GM18867 (cell line): ENCODE measurements around the gene HDAC2.
"Not testable (repeated sequence)": the region's sequence is repeated elsewhere in the genome, so short reads cannot be mapped to it uniquely, and the experiment has no call there.

ENCODE experiments used
- ATAC-seq: cut with Tn5 transposase; IDR thresholded peaks from one replicate; pipeline ENCODE4 v1.9.1; 2021; ENCODE audit warnings: mild to moderate bottlenecking, moderate library complexity; ENCODE audit not compliant: unreplicated experiment

HDAC2 gene

DNA sequence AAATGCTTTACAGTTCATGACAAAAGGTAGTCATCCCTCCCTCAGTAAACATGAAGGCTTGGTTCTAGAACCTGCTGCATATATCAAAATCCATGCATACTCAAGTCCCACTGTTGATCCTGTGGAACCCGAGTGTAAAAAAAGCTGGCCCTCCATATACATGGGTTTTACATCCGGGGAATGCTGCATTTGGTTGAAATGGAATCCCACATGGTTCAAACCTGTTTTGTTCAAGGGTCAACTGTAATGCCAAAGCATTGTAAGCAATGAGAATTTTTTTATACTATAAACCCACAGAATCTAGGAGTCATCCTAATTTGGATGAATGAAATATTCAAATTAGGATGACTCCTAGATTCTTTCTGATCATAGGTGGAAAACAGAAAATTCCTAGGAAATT is 5.9 kb upstream of the HDAC2 start:
- ATAC-seq: no peak

DNA sequence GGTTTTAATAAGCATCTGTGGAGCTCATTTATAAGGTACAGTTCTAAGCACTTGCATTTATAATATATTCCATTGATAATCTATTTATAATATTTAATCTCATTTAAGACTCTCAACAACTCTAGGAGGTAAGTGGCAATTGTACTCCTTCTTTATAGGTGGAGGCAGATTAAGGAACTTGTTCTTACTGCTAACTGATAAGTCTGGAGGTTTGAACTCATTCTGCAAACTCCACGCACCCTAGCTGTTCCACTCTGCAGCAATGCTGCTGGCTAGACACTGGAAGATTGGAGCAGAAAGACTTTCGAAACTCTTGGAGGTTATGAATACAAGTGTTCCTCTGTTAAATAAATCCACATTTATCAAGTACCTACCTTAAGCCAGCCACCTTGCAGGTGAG is 793 bp upstream of the HDAC2 start:
- no peak for ATAC-seq

DNA sequence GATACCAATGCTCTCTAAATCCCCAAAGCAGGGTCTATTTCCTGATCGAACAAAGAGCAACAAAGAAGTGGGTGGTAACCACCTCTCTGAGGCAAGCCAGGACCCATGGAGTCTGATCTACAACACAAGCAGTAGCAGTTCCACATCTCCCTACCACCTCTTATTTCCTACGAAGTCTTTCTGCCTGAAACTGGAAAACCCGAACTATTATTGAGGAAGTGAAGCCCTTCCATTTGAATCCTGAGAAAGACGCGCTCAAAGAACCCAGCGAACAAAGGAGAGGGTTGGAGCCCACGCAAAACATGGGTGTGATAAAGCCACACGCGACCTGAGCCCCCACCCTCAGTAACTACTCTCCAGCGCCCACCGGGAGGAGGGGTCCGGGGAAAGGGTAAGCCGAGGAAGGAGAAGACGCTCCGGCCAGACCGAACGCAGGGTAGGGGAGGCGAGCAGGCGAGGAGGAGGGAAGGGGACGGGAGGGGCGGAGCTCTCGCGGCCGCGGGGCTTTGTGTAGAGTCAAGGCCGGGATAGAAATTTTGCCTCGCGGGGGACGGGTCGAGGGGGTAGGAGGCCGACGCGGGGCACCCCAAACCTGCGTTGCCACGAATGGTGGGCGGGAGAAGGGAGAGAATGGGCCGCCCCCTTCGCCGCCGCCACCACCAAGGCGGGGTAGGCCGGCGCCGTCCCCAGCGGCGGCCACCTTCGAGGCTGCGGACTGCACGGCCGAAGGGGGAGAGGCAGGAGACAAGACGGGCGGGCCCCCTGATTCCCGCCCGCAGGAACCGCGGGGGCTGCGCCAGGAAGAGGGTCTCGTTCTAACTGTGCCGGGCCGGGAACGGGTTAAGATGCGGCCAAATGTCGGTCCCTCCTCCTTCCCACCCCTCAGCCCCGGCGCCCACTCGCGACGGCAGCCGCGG is 802 bp downstream of the HDAC2 start:
- peak; percentile 37 for ATAC-seq

DNA sequence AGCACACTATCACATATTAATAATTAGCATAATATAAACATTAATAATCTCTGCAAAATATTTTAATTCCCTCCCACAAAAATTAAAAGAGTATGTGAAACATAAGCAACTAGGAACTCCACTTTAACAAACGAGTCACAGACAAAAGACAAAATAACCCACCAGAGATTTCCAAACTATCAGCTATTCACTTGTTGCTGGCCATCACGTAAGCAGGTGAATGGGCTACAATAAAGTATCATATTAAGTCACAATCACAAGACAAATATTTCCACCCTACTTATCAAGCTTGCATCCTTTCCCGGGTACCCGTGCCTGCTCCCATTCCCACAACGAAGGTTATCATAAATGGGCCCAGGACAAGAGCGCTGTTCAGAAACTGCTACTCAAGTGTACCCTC is 2.5 kb downstream of the HDAC2 start:
- no peak for ATAC-seq

DNA sequence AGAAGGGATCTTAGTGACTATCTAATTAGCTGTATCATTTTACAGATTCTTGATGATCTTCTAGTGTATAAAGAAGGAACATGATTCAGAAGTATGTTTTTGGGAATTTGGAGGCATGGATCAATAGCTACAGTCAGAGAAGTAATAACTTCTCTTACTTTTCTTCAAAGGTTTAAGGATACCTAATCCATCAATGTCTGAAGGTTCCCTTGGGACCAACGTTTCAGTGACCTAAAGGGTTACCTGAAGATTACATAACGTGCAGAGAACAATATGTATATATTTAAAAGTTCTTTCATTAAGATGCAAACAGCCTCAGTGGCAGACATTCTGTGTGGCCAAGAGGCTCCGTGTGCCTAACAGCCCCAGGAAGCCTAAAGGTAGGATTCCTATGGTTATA is 3.2 kb downstream of the HDAC2 start:
- ATAC-seq: no peak

DNA sequence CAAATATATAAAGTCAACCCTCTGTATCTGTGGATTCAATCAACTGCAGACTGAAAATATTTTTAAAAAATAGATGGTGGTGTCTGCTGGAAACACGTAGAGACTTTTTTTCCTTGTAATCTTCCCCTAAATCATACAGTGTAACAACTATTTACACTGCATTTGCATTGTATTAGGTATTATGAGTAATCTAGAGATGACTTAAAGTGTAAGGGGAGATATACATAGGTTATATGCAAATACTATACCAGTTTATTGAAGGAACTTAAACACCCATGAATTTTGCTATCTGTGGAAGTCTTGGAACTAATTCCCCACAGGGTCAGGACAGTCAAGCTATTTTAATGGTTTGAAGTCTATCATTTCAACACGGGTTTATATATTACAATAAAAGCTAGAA is 10.2 kb downstream of the HDAC2 start:
- peak; percentile 69 for ATAC-seq

DNA sequence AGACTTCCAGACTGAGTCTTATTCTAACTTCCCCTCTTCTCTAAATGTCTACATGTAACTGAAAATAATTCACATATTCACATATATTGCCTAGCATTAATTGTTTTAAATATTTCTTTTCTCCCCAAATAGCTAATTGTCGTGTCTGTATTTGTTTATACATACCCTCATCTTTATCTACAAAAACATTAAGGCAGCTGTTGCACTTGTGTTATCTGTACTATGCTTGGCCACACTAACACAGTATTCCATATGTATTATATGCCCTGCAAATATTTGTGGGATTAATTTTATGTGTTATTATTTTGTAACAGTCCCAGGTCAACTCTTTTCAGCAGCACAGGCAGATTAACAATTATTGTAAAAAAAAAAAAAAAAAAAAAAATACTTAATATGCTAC is 11.7 kb downstream of the HDAC2 start:
- no peak for ATAC-seq

DNA sequence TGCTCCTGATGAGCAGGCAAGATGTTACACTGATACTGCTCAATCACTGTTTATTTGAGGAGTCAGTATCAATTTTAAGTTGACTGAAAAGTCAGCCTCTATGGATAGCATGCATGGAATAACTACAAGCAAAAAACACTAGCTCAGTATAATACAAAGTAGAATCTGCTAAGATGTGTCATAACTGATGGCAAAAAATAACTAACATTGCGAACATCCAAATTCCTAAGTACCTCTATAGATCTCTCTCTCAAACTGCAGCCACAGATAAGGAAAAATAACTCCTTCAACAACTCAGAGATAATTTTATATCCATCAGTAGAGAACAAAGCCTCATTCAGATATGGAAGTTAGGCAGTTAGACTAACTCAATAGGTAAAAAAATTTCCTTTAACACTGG is 16.3 kb downstream of the HDAC2 start:
- ATAC-seq: no peak

DNA sequence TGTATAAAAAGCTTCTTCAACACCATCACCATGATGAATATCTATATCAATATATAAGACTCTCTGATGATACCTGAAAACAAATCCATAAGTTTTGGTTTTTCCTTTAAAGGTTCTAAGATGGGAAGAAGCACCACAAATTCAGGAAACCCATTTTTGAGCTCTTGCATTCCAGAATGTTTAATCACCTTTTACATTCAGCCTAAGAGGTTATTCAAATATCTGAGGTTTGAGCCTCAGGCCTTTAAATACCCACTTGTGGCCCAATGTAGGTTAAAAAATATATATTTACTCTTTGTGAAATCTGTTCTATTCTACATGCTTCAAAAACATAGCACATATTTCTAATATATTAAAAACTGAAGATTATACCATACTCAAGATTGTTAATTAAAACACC is 17.6 kb downstream of the HDAC2 start:
- no peak for ATAC-seq

DNA sequence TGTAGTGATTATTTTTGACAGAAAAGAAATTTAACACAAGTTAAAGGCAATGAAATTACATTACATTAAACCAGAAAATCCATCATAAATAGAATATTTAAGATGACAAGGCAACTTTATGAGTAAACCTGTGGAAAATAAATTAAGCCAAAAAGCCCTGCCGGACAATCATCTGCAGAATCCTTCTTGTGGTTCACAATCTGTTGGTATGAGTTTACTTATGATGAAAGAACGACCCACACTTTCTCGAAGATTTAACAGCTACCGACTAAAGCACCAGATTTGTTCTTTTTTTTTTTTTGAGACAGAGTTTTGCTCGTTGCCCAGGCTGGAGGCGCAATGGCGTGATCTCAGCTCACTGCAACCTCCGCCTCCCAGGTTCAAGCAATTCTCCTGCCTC is 21.4 kb downstream of the HDAC2 start:
- no peak for ATAC-seq

DNA sequence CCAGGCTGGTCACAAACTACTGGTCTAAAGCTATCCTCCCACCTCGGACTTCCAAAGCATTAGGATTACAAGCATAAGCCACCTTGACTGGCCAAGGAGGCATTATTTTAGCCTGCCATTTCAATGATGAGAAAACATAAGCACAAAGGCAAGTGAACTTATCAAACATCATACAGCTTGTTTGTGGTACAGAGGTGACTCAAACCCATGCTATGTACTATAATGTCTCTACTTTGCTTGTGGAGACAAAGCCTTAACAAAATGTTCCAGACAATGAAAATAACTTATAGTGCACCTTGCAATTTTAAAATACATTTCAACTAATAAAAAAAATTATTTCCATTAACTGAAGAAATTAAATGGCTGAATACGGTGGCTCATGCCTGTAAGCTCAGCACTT is 26.2 kb downstream of the HDAC2 start:
- no peak for ATAC-seq

DNA sequence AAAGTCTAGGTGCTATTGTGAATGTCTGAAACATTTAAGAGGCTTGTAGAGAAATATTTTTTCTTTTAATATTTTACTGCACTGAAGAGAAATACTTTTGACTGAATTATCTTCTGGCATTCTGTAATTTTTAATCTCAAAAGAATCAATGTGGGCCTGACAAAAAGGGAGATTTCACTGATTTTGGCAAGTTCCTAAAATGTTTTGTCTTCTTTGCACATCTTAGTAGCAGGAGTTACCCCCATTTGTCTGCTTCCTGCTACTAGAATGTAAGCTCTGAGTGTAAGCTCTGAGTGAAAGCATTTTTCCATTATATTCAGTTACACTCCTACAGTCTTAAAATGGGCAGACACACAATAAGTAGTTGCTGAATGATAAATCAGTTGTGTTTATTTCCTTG is 31.1 kb downstream of the HDAC2 start:
- ATAC-seq: no peak

DNA sequence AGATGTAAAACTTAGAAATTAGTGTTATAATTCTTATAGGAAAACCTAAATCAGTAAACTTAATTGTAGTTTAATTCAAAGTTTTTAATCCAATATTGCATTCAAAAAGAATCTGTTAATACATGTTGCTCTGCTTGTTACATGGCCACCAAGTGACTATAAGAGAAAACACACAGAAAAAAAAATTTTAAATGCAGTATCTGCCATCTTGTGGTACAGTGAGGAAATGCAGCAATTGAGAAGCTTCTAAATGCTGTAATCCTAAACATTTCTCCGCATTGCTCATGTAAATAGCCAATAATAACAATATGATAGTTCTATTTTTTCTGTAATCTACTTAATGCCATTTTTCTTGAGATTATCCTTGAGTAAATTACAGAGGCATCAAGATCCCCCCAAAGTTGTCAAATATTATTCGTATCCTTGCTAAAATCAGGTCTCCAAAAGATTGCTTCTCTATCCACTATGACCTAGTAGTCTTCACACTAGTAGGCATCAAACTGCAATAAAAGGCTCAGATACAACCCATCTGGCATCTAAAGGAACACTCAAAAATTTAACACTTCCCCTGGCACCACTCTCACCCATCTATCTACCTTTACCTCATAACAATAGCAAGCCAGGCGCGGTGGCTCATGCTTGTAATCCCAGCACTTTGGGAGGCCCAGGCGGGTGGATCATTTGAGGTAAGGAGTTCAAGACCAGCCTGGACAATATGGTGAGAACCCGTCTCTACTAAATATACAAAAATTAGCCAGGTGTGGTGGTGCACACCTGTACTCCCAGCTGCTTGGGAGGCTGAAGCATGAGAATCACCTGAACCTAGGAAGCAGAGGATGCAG is 34.6 kb downstream of the HDAC2 start:
- ATAC-seq: peak; percentile 92

DNA sequence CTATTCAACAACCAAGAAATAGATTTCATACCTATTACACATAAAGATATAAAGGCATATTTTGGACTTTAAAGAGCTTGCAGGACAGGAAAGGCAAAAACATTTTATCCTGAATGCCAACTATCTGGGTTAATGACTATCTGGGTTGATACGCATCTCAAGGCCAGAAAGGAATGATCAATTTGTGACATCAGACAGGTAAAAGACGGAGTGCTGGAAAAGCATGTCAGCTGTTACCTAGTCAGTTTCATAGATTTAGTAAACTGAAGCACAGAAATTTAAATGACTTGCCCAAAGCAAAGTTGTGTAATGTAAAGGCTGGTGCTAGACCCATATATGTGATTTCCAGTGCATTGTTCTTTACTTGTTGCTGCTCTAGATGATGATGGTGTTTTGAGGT is 36.8 kb downstream of the HDAC2 start:
- ATAC-seq: no peak

DNA sequence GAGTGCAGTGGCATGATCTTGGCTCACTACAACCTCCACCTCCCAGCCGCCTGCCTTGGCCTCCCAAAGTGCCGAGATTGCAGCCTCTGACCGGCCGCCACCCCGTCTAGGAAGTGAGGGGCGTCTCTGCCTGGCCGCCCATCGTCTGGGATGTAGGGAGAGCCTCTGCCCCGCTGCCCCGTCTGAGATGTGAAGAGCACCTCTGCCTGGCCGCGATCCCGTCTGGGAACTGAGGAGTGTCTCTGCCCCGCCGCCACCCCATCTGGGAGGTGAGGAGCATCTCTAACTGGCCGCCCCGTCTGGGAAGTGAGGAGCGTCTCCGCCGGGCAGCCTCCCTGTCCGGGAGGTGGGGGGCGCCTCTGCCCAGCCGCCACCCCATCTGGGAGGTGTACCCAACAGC is 39.0 kb downstream of the HDAC2 start:
- ATAC-seq: not testable (repeated sequence)

DNA sequence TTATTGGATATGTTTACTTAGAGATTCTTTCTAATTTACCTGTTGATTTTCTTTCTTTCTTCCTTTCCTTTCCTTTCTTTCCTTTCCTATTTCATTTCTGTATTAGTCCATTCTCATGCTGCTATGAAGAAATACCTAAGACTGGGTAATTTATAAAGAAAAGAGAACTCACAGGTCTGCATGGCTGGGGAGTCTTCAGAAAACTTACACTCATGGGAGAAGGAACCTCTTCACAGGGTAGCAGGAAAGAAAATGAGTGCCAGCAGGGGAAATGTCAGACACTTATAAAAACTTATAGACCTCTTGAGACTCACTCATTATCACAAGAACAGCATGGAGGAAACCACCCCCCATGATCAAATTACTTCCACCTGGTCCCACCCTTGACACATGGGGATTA is 40.8 kb downstream of the HDAC2 start:
- no peak for ATAC-seq

DNA sequence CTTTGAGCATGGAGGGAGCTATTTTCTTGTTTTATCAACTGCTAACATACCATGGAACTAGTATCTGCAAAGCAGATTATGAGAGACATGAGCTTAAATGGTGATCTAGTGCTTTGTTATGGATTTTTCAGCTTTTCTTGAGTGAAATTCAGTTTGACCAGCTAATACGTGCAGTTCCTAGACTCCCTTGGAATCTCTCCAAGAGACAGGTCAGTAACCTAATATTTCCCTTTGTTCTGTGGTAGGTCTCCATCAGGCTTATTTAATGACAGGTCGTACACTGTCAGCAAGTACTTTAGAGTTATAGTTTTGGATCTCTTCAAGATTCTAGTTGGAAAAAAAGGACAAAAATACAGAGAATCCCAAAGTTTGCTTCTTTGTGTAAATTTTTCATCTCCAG is 43.9 kb downstream of the HDAC2 start:
- ATAC-seq: no peak

DNA sequence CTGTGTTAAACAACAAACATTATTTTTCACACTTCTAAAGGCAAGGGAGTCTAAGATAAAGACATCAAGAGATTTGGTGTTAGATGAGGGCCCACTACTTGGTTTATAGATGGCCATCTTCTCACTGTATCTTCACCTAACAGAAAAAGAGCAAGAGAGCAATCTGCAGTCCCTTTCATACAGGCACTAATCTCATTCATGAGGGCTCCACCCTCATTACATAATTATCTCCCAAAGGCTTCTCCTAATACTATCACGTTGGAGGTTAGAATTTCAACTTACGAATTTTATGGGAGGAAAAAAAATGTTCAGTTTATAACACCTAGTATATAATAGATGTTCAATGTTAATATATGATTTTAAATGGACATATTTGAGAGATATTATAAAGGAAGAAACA is 45.6 kb downstream of the HDAC2 start:
- ATAC-seq: no peak

DNA sequence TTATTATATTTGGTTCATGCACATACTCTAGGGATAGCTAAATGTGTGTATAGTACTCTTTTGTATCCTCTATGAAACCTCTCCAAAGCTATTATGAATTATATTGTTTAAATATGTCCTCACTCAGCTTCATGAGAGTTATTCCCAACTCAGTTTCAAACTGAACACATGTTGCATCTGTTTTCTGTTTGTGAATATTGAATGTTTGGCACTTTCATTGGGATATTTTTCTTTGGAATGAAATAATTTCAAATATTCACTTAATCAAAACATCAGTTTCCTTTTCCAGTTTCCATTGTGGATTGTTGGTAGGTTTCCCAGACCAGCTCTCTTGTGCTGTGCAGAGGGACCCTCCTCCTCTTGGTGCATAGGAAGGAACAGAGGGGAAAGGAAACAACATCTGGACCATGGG is 46.6 kb downstream of the HDAC2 start:
- ATAC-seq: no peak

DNA sequence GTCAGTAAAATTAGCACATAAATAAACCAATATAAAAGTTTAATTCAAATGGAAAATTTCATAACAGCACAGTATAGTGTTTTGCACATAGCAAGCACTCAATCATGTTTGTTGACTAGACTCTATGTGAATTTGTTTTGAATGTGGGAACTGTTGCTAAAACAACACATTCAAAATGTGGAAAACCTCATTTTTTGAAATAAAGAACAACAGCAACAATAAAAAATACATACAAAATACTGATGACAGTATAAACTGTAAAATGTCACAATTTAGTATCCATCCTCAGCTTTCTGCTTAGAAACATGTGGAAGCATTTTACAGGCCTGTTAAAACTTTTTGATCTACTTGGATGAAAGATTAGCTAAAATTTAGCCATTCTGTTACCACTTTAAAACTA is 47.4 kb downstream of the HDAC2 start:
- ATAC-seq: no peak

DNA sequence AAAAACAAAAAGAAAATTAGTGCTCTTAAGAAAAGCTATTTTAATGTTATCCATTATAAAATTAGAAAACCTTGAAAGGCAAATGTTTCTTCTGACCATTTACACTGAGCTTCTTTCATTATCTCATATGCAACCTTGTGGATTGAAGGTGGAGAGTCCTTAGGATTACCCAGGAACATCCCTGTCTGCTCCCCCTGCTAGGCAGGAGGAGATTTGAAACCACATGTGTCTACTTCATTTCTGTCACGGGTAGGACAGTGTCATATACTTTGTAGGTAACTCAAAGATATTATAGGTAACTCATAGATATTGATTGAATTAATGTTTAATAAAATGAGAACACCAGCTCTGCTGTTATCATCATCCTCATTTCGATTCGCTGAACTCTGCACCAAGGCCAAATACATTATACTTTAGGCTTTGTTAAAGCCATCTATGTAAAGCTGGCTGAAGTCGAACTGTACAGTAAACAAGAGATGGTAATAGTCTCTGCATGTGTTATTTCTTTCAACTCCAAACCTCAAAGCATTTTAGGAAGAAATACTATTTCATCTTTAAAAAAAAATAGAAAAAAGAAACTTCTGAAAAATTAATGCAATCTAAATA is 49.5 kb downstream of the HDAC2 start:
- no peak for ATAC-seq
